ENCODE data around the gene LALBA.
"Not testable (repeated sequence)": the region's sequence is repeated elsewhere in the genome, so short reads cannot be mapped to it uniquely, and the experiment has no call there.

LALBA gene

DNA sequence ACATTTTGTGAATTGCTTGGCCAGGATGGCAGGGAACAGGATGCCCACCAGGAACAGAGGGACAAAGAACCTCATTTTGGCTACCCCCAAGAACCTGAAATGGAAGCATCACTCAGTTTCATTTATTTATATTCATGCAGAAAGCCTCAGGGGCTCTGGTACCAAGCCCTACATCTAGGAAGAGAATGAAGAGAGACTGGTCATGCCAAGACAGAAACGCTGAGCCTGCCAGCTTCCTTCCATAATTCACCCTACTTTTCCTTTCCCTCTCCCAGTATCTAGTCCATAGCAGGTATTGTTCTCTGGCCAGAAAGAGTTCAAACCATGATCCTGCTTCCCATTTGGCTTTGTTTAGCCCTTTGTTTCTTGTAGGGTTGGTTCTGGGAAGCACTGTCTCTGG, at the start of gene LALBA:
Gene LALBA, minus strand, starts transcription at position 101 of the 400 bp plus-strand sequence. Its CDS starts 26 bp downstream, at position 75.
- no peak for DNase-seq (ENCODE audit: low spot score)

DNA sequence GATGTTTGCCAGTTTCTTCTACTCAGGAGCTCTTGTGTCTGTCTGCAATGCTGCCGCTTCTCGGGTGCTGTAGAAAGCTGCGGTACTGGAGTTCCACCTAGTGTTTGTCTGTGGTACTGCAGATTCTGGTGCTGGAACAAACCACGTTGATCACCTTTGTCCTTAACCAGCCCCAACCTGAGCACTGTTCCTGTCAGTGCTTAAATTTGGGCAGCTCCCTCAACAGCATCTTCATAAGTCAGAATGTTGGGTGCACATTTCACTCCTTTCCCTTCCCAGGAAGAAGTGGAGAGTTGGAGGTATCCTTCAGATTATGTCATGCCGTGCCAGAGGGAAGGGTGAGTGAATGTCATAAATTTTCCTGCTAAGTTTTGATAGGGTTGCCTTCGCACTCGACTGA, 48.7 kb upstream of the LALBA start:
- peak; percentile 73 for DNase-seq (ENCODE audit: low spot score)

DNA sequence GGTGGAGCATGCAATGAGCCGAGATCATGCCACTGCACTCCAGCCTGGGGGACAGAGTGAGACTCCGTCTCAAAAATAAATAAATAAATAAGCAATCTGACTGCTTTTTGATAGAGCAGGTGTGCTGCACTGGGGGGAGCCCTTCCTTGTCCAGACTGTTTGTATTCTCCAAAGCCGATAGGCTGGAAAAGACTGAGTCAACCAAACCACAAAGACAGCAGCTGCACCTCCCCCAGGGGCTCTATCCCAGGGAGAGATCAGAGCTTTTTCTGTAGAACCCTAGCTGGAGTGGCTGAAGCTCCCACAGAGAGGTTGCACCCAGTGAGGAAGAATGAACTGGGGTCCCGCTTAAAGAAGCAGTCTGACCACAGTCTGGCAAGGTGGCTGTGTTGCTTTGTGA, 45.8 kb upstream of the LALBA start:
- peak; percentile 58 for DNase-seq (ENCODE audit: low spot score)

DNA sequence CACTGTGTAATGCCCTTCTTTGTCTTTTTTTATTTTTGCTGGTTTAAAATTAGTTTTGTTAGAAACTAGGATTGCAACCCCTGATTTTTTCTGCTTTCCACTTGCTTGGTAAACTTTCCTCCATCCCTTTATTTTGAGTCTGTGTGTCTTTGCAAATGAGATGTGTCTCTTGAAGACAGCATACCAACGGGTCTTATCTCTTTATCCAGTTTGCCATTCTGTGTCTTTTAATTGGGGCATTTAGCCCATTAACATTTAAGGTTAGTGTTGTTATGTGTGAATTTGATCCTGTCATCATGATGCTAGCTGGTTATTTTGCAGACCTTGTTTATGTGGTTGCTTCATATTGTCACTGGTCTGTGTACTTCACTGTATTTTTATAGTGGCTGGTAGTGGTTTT, 43.5 kb upstream of the LALBA start:
- no peak for DNase-seq (ENCODE audit: low spot score)

DNA sequence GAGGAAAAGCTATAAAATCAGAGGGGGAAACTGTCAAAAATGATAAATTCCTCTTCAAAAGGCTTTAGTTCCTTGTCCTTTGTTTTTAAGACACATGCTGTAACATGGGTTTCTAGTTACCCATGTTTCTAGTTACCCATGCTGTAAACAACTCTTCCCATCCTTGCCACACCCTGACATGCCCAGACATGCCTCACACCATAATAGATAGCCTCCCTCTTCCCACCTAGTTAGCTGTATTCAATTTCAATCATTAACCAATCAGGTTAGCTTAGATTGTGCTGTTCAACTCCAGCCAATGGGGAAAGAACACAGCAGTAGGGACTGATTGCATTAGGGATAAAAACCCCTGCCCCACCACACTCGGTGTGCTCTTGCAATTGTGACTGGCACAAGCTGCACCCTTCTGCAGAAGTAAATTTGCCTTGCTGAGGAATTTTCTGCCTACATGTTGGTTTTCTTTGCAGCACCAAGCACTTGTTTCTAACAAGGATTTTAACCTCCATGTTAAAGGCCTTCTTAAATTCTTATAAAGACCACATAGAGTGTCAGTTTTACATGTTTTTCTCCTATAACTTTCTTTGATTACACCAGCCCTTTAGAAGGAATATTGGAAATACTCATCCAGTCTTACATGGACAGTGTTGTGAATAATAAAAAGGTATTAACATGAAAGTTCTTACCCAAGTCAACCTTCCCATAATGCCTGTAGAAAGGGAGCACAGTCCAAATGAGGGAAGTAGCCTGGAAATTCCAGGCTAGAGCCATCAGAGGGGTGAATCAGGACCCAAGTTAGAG, 32.5 kb upstream of the LALBA start:
- peak; percentile 19 for DNase-seq (ENCODE audit: low spot score)

DNA sequence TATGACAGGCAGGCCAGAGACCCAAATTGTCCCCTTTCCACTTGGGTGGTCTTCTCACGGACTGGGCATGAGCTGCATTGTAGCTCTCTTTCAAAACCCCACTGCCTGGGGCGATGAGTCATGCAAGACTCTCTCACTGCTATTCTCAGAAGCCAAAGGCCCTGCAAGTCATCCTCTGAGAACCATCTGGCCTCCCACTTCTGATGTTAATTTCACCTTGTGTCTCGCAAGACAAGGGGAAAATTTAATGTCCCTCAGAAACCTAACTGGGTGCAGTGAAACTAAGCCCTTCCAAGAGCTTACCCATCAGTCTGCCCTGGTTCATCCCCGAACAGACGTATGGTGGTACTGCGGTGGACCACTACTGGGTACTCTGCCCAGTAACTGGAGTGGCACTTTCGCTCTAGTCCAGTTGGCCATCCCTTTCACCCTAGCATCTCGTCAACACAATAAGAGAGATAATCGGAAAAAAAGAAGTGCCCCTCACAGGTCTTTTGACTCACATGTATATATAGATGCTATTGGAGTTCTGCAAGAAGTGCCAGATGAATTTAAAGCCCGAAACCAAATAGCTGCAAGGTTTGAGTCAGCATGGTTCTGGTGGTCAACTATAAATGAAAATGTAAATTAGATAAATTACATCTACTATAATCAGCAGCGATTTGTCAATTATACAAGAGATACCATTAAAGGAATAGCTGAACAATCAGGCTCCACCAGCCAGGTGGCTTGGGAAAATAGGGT, 31.3 kb upstream of the LALBA start:
- DNase-seq (ENCODE audit: low spot score): no peak

DNA sequence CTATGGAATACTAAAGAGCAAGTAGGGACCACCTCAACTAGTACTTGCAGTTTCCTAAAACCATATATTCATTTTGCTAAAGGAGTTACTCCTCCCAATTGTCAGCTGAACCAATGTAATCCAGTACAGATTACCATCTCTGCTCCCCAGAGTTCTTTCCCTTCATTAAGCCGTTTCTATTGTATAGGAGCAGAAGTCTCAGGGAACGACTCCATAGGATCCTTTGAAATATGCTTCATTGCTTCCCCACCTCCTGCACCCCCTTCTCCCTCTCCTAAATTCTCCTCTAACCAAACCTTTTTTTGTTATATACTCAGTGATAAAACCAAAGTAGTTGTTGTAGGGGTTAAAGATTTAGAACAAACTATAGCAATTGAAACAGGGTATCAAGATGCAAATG, 30.7 kb upstream of the LALBA start:
- no peak for DNase-seq (ENCODE audit: low spot score)

DNA sequence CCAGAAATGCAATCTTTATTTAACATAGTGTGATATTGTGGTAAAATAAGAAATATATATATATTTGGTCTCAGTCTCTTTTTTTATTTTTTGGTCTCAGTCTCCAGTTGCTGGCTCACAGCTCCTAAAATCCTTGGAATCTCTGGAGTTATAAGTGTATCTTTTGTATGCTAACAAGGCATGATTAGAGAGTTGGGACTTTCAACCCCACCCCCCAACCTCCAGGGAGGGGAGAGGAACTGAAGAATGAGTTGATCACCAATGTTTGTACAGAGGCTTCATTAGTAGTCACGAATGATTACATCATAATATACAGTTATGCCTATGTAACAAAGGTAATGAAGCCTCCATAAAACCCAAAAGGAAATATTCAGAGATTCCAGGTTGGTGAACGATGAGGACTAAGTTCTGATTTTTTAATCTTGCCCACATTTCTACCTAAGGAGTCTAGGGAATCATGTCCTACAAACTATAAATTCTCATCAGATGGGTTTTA, 22.8 kb upstream of the LALBA start:
- DNase-seq (ENCODE audit: low spot score): peak; percentile 22

DNA sequence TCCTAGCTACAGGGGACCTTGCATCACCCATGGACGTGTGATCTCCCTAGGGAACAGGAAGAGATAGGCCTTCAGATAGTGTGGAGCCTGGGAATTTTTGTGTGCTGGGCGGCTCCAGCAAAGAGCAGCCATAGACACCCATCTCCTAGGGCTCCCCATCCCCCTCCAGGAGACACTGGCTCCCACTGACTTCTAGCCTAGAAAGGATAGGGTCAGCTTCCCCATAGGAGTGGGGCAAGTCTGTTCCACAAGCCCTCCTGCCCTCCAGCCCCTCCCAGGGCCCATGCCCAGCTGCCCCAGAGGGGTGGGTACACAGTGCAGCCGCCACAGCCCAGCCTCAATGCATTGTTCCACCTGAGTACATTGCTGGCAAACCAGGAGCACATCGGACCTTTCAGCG, 16.5 kb upstream of the LALBA start:
- no peak for DNase-seq (ENCODE audit: low spot score)

DNA sequence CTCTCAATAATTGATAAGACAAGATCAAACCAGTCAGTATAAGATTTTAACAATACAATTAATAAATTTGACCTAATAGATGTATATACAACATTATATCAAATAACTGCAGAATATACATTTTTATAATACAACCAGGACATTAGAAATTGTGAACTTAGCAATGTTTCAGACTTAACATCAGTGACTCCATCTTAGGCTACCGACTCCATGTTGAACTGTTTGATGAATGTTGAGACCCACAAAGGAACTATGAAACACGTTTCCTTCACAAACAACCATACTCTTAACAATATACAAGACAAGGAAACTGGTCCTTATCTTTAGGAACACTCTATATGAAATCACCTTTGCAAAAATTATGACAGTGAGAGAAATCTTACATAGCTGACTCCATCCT, 13.9 kb upstream of the LALBA start:
- DNase-seq (ENCODE audit: low spot score): no peak

DNA sequence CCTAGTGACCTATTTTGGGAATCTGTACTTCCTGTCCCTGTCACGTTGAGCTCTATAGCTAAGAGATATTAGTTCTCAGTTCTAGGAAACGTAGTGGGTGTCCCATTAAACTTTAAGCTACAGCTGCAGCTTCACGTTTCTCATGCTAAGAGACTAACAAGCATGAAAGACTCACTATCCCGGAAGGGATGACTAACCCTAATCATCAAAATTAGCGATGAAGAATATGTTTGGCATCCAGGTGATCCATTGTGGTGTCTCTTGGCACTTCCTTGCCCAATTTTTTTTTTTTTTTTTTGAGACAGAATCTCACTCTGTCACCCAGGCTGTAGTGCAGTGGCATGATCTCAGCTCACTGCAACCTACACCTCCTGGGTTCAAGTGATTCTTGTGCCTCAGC, 11.0 kb upstream of the LALBA start:
- DNase-seq (ENCODE audit: low spot score): peak; percentile 43

DNA sequence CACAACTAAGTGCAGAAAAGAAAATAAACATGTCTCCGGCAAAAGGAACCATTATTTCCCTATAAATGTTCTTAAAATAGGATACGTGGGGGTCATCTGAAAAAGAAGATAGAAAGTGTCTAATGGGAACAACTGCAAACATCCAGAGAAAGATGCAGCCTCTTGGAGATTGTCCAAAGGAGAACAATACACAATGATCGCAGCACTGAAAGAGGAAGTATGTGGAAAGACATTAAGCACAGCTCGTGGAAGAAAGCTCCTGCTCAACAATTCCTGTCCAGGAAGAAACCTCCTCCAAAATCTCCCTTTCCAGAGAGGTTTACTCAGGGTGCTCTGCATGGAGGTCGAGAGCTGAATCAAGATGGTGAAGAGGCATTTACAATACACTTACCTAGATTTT, 2.5 kb upstream of the LALBA start:
- no peak for DNase-seq (ENCODE audit: low spot score)

DNA sequence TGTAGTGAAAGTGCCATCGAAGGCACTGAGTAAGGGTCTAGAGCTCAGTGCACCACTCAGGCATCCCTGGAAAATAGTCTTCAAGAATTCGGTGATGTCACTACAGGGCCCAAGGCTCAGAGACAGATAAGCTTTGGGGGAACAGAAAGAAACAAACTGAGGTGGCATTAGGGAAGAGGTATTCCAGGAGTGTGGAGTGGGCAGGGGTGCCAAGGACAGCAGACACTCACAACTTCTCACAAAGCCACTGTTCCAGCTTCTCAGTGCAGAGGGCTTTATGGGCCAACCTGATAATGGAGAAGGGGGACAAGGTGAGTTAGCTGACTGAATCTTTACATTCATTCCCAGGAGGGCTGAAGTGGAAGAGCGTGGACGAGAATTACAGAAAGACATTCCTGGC, 2.1 kb downstream of the LALBA start:
- DNase-seq (ENCODE audit: low spot score): no peak

DNA sequence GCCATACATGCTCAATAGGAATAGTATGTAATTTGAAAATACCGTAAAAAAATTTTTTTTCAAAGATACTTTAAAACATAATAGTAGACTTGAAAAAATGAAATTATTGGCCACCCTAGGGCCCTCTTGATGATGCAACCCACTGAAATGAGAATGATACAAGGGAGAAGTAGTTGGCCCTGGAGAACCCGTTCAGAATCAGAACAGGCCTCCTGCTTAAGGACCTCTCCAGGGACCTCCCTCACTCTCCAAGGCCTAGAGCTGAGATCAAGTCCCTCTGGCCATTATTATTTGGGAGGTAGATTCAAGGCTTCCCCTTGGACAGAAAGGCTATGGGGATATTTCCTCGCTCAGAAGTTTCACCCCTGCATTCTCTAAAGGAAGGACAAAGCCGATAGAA, 11.9 kb downstream of the LALBA start:
- DNase-seq (ENCODE audit: low spot score): no peak

DNA sequence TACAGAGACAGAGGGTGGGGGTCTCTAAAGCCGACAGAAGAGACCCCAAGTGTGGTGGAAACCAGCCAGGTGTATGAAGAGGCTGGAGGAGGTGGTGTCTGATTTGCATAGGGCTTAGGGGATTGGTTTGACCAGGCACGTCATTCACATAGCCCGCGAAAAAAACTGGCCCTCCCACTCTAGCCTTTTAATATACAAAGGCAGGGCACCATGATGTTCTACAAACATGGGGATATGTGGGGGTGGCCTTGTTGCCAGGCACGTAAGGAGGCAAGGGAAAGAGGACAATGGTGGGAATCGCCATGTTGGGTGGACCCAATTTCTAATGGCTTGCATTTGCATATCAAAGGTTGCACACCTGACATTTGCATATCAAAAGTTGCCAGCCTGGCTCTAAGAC, 13.2 kb downstream of the LALBA start:
- DNase-seq (ENCODE audit: low spot score): no peak

DNA sequence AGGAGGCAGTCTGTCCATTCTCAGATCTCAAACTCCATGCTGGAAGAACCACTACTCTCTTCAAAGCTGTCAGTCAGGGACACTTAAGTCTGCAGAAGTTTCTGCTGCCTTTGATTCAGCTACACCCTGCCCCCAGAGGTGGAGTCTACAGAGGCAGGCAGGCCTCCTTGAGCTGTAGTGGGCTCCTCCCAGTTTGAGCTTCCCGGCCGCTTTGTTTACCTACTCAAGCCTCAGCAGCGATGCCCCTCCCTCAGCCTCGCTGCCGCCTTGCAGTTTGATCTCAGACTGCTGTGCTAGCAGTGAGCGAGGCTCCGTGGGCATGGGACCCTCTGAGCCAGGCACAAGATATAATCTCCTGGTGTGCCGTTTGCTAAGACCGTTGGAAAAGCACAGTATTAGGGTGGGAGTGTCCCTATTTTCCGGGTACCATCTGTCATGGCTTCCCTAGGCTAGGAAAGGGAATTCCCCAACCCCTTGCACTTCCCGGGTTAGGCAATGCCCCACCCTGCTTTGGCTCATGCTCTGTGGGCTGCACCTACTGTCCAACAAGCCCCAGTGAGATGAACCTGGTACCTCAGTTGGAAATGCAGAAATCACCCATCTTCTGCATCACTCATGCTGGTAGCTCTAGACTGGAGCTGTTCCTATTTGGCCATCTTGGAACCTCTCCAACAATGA, 16.0 kb downstream of the LALBA start:
- not testable (repeated sequence) for DNase-seq (ENCODE audit: low spot score)

DNA sequence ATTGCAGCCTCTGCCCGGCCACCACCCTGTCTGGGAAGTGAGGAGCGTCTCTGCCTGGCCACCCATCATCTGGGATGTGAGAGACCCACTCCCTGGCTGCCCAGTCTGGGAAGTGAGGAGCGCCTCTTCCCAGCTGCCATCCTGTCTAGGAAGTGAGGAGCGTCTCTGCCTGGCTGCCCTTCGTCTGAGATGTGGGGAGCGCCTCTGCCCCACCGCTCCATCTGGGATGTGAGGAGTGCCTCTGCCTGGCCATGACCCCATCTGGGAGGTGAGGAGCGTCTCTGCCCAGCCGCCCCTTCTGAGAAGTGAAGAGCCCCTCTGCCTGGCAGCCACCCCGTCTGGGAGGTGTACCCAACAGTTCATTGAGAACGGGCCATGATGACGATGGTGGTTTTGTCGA, 18.2 kb downstream of the LALBA start:
- DNase-seq (ENCODE audit: low spot score): not testable (repeated sequence)

DNA sequence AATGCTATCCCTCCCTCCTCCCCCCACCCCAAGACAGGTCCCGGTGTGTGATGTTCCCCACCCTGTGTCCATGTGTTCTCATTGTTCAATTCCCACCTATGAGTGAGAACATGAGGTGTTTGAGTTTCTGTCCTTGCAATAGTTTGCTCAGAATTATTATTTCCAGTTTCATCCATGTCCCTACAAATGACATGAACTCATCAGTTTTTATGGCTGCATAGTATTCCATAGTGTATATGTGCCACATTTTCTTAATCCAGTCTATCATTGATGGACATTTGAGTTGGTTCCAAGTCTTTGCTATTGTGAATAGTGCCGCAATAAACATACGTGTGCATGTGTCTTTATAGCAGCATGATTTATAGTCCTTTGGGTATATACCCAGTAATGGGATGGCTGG, 22.8 kb downstream of the LALBA start:
- not testable (repeated sequence) for DNase-seq (ENCODE audit: low spot score)

DNA sequence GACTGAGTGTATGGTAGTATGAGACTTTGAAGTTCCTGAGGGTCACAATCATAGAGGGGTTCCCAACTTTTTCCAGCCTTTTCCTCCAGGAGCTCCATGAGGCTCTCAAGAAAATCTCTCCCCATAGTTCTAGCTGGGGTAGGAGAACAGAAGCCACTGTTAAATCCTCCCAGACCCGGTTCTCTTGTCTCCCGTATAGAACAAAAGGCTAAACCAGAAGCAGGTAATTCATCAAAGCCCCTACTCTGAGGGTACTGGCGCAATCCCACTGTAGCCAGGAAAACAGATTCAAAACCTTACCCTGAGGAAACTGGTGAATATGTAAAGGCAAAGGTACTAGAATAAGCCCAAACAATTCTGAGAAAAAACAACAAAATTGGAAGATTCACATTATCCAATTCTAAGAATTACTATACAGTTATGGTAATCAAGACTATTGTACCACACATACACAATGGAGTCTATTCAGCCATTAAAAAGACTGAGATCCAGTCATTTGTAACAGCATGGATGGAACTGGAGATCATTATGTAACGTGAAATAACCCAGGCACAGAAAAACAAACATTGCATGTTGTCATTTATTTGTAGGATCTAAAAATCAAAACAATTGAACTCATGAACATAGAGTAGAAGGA, 23.9 kb downstream of the LALBA start:
- no peak for DNase-seq (ENCODE audit: low spot score)

DNA sequence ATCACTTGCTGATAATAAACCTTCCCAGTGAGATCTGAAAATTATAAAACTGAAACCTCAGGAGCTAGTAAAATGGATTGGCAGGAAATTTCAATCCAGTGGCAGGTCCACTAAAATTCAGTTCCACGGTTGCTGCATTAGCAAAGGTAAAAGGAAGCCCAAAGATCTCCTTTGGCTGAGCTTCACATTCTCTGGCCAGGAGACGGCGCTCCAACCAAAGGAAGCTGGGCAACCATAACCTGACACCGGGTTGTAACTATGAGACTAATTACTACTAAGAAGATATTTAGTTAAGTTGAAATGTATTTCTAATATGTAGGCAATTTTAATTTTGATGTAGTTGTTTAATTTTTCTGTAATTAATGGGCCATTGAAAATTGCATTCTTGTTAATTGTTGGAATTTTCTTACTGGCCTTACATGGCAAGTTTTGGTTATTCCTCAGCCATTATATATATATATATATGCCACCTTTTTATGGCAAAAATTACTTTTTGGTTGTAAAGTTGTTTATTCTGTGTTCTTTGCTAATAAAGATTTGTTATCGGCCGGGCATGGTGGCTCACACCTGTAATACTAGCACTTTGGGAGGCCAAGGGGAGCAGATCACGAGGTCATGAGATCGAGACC, 27.4 kb downstream of the LALBA start:
- peak; percentile 53 for DNase-seq (ENCODE audit: low spot score)

DNA sequence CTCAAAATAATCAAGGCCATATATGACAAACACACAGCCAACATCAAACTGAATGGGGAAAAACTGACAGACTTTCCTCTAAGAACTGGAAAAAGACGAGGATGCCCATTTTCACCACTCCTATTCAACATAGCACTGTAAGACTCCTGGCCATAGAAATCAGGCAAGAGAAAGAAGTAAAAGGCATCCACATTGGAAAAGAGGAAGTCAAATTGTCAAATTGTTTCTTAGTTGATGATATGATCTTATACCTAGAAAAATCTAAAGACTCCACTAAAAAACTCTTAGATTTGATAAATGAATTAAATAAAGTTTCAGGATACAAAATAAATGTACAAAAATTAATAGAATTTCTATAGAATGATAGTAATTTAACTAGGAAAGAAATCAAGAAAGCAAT, 33.2 kb downstream of the LALBA start:
- no peak for DNase-seq (ENCODE audit: low spot score)

DNA sequence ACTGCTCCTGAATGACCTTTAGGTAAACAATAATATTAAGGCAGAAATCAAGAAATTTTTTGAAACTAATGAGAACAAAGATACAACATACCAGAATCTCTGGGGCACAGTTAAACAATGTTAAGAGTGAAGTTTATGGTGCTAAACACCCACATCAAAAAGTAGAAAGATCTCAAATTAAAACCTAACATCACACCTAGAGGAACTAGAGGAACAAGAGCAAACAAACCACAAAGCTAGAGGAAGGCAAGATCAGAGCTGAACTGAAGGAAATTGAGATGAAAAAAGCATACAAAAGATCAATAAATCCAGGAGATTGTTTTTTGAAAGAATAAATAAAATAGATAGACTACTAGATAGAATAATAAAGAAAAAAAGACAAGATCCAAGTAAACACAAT, 37.2 kb downstream of the LALBA start:
- DNase-seq (ENCODE audit: low spot score): no peak
